Cardiac fibroblast (primary cell): Measurements from ENCODE around the gene DRD1.
"Not testable (repeated sequence)": the region's sequence is repeated elsewhere in the genome, so short reads cannot be mapped to it uniquely, and the experiment has no call there.

ENCODE experiments used
- DNase-seq, 2 donors: peaks; one replicate each; pipeline versions ENCODE4 v3.0.0 to v3.0.0-alpha.2; 2010; ENCODE audit warnings: low read depth in 2 of 2
- H3K4me3 ChIP-seq, 2 donors: replicated peaks in 1 of 2; 1 replicate in 1 of 2; 2 replicates in 1 of 2; pipeline ENCODE4 v1.5.1; 2011; ENCODE audit warnings: low read depth in 2 of 2, low read length in 2 of 2, mild to moderate bottlenecking in 2 of 2, moderate library complexity in 1 of 2
- TF ChIP-seq, protein P1 (sequence below): IDR thresholded peaks from one replicate; pipeline ENCODE4 v1.5.1; 2011; ENCODE audit warnings: low read depth, mild to moderate bottlenecking, low read length, inconsistent platforms

The DRD1 gene

DNA sequence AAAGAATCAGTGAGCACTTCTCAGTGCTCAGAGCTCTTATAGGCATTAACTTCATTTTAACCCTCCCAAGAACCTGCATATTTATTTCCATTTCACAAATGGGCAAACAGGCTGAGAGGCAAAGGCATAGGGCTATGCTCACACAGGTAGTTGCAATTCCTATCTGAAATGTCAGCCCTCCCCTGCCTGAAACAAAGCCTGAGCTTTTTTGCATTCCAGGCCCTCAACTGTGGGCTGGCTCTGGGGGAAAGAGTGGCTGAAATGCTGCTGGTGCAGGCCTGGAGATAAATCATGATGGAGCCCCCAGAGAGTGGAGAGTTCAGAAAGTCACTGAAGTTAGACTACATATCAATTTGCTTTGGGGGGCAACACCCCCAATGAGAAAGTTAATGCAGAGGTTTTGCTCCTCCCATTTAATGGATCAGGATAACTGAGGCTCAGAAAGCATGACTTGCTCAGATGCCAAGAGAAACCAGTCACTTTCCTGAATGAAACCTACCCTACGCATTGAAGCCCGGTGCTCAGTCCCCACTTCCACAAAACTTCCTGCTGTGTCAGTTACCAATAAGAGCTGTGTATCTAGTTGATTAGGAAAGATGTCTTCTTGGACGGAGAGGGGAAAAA, 5.6 kb downstream of the DRD1 start:
- TF ChIP-seq, protein P1, sequence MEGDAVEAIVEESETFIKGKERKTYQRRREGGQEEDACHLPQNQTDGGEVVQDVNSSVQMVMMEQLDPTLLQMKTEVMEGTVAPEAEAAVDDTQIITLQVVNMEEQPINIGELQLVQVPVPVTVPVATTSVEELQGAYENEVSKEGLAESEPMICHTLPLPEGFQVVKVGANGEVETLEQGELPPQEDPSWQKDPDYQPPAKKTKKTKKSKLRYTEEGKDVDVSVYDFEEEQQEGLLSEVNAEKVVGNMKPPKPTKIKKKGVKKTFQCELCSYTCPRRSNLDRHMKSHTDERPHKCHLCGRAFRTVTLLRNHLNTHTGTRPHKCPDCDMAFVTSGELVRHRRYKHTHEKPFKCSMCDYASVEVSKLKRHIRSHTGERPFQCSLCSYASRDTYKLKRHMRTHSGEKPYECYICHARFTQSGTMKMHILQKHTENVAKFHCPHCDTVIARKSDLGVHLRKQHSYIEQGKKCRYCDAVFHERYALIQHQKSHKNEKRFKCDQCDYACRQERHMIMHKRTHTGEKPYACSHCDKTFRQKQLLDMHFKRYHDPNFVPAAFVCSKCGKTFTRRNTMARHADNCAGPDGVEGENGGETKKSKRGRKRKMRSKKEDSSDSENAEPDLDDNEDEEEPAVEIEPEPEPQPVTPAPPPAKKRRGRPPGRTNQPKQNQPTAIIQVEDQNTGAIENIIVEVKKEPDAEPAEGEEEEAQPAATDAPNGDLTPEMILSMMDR = no peak

DNA sequence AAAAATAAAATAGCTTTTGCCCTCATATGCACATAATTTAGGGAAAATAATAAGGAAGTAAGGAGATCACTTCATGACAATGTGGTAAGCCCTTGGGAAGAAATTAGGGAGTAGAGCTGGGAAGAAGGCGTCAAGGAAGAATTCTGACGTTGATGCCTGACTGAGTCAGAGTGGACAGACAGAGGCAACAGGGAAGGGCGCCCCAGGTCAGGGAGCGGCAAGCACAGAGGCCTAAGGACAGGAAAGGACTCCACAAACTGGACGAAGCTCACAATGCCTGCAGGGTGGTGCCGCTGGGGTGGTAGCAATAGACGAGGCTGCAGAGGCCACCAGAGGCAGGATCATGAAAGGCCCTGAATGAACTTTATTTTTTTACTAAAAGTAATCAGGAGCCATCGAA, 7.6 kb downstream of the DRD1 start:
- no peak overlapping the region for H3K4me3 ChIP-seq
- TF ChIP-seq, protein P1 = no peak
- no peak for DNase-seq

More for the DNA sequence above, 5.6 kb downstream of the DRD1 start:
- no peak for DNase-seq
- H3K4me3 ChIP-seq = no peak overlapping the region

DNA sequence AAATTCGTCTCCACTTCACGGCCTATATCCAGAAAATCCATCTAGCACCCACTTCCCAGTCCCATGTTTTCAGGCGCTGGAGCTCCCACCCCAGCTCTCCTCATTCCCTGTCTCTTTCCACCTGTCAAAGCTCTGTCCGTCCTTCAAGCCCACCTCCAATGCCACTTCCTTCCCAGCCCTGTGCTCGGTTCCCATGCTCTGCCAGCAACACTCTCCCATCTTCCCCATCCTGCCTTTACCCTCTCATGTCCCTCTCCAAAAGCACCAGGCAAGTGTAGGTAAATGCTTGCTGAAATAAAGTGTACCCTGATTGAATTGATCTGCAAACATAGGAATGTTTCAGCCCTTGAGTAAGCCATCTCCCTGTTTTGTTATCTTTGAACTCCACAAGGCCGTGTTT, 9.2 kb downstream of the DRD1 start:
- TF ChIP-seq, protein P1 = no peak
- H3K4me3 ChIP-seq = no peak overlapping the region
- no peak for DNase-seq

DNA sequence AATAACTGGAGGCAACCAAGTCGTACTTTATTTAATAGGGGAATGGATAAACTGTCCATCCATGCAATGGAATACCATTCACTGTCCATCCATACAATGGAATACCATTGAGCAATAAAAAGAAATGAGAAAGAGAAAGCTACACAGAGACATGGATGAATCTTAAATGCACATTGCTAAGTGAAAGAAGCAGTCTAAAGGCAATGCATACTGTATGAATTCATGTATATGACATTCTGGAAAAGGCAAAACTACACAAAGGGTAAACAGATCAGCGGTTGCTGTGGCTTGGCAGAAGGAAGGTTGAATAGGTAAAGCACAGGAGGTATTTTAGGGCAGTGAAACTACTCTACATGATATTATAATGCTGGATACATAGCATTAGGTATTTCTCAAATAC, 16.2 kb downstream of the DRD1 start:
- TF ChIP-seq, protein P1 = no peak
- DNase-seq = no peak
- H3K4me3 ChIP-seq = no peak overlapping the region

DNA sequence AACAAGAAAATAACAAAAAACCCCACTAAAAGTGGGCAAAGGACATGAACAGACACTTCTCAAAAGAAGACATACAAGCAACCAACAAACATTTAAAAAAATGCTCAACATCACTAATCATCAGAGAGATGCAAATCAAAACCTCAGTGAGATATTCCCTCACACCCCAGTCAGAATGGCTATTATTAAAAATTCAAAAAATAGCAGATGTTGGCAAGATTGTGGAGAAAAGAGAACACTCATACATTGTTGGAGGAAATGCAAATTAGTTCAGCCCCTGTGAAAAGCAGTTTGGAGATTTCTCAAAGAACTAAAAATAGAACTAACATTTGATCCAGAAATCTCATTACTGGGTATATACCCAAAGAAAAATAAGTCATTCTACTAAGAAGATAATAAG, 19.4 kb downstream of the DRD1 start:
- not testable (repeated sequence) for H3K4me3 ChIP-seq, DNase-seq

DNA sequence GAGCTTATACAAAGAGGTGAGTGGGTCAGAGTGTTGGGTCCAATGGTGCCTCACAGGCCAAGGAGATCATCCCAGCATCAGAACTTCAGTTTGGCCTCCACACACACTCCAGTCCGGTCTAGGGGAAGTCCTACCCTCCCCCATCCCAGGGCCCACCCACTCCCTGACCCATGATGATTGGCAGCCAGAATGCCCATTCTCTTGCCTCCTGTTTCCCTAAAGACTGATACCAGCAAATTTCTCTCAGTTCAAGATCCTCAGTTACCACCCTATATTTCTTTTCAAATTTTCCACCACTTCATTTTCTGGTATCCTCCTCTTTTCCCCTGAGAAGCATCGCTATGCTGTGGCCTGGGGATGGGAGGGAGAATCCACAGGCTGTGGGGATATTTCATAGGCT, 21.9 kb downstream of the DRD1 start:
- TF ChIP-seq, protein P1 = no peak
- DNase-seq = no peak

DNA sequence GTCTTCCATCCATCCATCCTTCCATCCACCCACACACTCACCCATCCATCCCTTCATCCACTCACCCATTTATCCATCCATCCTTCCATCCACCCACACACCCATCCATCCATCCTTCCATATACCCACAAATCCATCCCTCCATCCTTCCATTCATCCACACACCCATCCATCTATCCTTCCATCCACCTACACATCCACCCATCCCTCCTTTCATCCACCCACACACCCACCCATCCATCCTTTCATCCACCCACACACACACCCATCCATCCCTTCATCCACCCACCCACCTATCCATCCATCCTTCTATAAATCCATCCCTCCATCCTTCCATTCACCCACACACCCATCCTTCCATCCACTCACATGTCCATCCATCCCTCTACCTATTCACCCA, 23.6 kb downstream of the DRD1 start:
- TF ChIP-seq, protein P1 = no peak
- no peak overlapping the region for H3K4me3 ChIP-seq
- DNase-seq = no peak

More for the DNA sequence above, 21.9 kb downstream of the DRD1 start:
- H3K4me3 ChIP-seq = no peak overlapping the region
